Mesodermal cell (in vitro differentiated cells): Measurements from ENCODE around the gene FAH.

ENCODE experiments used
- H3K27ac ChIP-seq: 2 replicates; pipeline ENCODE4 v1.7.0; 2013; ENCODE audit warnings: mild to moderate bottlenecking, low read depth, low read length, moderate library complexity; ENCODE audit not compliant: severe bottlenecking
- H3K36me3 ChIP-seq: 2 replicates; pipeline ENCODE4 v1.7.1; 2013; ENCODE audit warnings: mild to moderate bottlenecking, low read length, moderate library complexity; ENCODE audit not compliant: control insufficient read depth, insufficient read depth
- H3K4me1 ChIP-seq: one replicate; pipeline ENCODE4 v1.7.1; 2013; ENCODE audit warnings: mild to moderate bottlenecking, low read length; ENCODE audit not compliant: insufficient read depth, control insufficient read depth, poor library complexity, severe bottlenecking
- H3K4me3 ChIP-seq: 2 replicates; pipeline ENCODE4 v1.7.0; 2013; ENCODE audit warnings: low read length, control low read depth, mild to moderate bottlenecking; ENCODE audit not compliant: insufficient read depth, poor library complexity, severe bottlenecking; ENCODE audit errors: extremely low read depth
- H3K9me3 ChIP-seq: 2 replicates; pipeline ENCODE4 v1.7.1; 2013; ENCODE audit warnings: mild to moderate bottlenecking, low read length, moderate library complexity; ENCODE audit not compliant: control insufficient read depth
- WGBS, 2 experiments: methylation state at CpG; one replicate each; pipeline ENCODE4 v1.1.5; 2013; ENCODE audit warnings: missing lambda C conversion rate in 2 of 2; ENCODE audit not compliant: insufficient coverage in 2 of 2; 5-methylcytosine and 5-hydroxymethylcytosine counted together

Gene FAH

DNA sequence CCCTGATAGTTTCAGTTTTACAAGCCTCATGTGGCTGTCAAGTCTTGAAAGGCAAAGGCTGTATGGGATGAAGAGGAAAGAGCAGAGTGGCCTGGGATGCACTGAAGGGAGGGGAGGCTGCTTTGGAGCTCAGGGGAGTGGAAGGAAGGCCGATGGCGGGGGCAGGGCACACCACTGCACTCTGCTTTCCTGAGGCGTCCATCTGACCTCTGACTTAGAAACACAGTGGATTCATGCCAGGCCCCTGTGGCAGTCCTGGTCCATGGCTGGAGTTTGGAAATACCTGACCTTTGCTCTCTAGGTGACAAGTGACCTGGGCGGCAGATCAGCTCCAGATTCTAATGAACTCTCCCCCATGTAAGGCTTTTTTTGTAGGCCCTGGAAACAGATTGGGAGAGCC, 19.0 kb downstream of the FAH start:
- WGBS, 2 experiments, result 83 to 95% methylated on average over 4 of the region's 4 CpGs
- Histone ChIP-seq H3K27ac (peak overlapping the region; percentile 29), H3K4me1 (peaks cover 5% of the 10 kb centered on the region), H3K9me3 (no peaks in the 10 kb centered on the region), H3K4me3 (no peak overlapping the region), H3K36me3 (peaks cover under 1% of the 10 kb centered on the region)

DNA sequence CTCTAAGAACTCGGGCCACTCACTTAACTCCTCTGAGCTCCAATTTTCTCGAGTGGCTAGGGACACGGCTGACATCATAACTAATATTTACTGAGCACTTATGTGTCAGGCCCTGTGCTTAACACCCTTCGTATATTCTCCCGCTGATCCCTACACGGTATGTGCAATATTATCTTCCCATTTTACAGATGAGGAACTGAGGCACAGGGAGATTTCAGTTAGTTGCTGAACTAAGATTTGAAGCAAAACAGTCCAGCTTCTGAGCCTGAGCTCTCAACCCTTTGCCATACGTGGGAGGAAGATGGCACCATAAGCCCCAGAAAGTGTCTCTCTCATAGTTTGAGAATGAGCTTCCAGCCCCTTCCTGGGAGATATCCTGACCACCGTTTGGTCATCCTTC, 19.6 kb downstream of the FAH start:
- Histone ChIP-seq H3K27ac (no peak overlapping the region), H3K4me3 (no peak overlapping the region), H3K4me1 (peaks cover 5% of the 10 kb centered on the region), H3K9me3 (no peaks in the 10 kb centered on the region), H3K36me3 (peaks cover 6% of the 10 kb centered on the region)
- 87 to 97% methylated on average over 2 to 5 of the region's 8 CpGs for WGBS, 2 experiments

DNA sequence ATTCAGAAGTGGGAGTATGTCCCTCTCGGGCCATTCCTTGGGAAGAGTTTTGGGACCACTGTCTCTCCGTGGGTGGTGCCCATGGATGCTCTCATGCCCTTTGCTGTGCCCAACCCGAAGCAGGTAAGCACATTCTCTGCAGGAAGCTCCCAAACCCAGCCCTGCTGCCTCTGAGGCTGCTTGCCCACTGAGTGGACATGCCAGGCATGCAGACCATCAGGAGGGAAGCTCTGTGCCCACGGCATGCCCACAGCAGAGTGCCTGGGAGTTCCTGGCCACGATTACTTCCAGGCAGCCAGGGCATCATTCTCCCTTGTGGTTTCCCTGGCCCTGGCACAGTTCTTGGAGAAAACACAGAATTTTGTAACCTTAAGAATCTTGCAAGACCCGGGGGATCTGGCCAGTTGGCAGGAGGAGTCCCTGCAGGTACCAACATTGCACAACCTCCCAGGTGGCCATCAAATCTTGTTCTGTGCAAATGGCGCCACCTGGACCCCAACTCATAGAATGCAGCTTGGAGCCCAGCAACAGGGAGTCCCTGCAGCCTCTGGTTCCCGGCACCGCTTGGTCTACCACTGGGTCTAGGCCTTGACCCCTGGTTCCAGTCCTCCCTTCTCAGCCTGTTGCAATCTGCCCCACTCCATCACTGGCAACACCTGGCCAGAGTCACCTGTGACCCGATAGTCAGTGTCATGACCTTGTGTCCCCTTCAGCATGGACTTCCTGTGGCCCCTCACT, 20.4 kb downstream of the FAH start:
- WGBS, 2 experiments, result 72 to 73% methylated on average over 10 of the region's 10 CpGs
- Histone ChIP-seq H3K4me3 (no peak overlapping the region), H3K9me3 (no peaks in the 10 kb centered on the region)

DNA sequence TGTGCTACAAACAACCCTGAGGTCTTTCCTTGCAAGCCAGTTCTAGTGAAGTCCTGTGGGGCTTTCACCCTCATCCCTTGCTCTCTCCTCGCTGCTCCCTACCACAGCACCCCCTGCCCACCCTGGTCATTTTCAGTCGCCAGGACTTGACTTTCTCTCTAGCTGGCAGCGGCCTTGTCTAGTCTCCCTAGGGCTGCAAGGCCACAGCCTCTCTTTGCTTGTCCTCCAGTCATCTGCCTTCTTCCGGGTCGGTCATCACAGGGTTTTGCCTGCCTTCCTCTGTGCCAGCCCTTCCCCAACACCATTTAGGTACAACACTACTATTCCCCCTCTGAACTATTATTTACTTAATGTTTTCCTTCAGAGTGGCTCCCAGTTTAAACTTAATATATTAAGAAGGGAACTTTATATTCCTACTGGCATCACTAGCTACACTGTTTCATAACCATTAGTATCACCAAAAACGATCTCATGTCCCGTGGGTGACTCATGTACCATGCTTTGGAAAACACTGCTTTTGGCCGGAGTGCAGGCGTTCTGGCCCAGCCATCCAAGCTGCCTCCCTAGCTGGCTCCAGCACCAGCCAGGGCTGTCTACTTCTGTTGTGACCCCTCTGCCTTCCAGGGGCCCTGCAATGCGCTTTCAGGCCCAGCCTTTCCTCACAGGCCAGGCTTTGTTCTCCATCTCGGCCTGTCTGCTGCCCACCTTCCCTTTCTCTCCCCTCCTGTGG, 21.4 kb downstream of the FAH start:
- Histone ChIP-seq H3K9me3 (no peaks in the 10 kb centered on the region), H3K4me3 (no peak overlapping the region), H3K4me1 (peaks cover 5% of the 10 kb centered on the region), H3K36me3 (peaks cover 9% of the 10 kb centered on the region), H3K27ac (no peak overlapping the region)
- WGBS, 2 experiments, result 93 to 94% methylated on average over 9 to 11 of the region's 11 CpGs

More for the DNA sequence above, 20.4 kb downstream of the FAH start:
- Histone ChIP-seq H3K36me3 (peaks cover 9% of the 10 kb centered on the region), H3K27ac (no peak overlapping the region), H3K4me1 (peaks cover 5% of the 10 kb centered on the region)

DNA sequence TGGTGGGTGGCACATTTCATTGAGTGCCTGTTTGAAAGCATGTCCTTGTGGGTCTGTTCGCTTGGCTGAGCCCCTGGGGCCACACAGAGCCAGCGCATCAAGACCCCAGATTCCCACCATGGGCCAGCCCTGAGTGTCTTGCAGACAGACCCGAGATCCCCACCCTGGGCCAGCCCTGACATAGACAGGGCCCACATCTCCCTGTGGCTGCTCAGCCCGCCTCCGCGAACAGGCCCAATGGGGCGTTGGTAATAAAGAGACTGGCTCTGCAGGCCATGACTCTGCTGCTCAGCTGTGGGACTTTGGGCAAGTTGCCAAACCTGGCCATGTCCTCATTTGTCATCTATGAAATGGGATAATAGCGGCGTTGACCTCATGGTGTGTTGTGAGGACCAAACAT, 22.6 kb downstream of the FAH start:
- H3K4me3 ChIP-seq, result no peak overlapping the region
- no peaks in the 10 kb centered on the region for H3K9me3 ChIP-seq
- no peak overlapping the region for H3K27ac ChIP-seq
- WGBS, 2 experiments, result 97 to 98% methylated on average over 9 of the region's 9 CpGs
- peaks cover 9% of the 10 kb centered on the region for H3K36me3 ChIP-seq
- H3K4me1 ChIP-seq, result peaks cover 5% of the 10 kb centered on the region

DNA sequence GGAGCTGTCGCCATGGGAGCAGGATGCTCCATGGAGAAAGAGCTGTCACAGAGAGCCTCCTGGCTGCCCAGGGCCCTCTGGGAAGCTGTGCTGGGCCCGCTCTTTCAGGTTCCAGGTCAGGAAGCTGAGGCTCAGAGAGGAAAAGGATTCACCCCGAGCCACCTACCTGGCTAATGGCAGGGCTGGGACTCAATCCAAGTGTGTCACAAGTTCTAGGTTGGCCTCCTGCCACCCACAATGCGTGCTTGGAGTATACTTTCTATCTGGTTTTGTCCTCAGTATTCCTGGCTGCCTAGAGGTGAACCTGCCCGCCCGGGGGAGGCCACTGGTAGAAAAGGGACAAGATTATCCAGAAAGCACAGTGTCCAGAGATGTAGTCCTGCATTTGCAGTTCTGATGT, 23.6 kb downstream of the FAH start:
- Histone ChIP-seq H3K9me3 (no peaks in the 10 kb centered on the region), H3K4me3 (no peak overlapping the region), H3K27ac (no peak overlapping the region), H3K4me1 (peaks cover 5% of the 10 kb centered on the region), H3K36me3 (peaks cover 16% of the 10 kb centered on the region)
- WGBS, 2 experiments, result 84 to 90% methylated on average over 6 of the region's 6 CpGs

DNA sequence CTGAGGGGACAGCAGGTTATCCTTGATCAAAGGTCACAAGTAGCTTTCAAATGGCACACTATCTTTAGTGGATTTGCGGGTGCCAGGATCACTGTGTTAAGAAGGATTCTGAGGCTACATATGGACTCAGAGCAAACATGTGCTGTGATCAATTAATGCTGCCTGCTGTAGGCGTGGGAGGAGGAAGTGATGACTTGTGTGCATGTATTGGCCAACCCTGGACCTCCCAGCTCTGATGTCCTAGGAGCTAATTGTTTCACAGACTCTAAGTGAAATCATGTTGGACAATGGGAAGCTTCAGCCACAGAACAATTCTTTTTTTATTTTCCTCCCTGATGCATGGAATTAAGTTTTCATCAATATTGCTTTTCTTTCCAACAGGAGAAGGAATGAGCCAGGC, 24.4 kb downstream of the FAH start:
- Histone ChIP-seq H3K4me3 (no peak overlapping the region), H3K4me1 (peaks cover 5% of the 10 kb centered on the region), H3K9me3 (no peaks in the 10 kb centered on the region), H3K36me3 (peaks cover 20% of the 10 kb centered on the region), H3K27ac (no peak overlapping the region)
- WGBS, 2 experiments, result 88 to 100% methylated on average over 2 of the region's 2 CpGs

DNA sequence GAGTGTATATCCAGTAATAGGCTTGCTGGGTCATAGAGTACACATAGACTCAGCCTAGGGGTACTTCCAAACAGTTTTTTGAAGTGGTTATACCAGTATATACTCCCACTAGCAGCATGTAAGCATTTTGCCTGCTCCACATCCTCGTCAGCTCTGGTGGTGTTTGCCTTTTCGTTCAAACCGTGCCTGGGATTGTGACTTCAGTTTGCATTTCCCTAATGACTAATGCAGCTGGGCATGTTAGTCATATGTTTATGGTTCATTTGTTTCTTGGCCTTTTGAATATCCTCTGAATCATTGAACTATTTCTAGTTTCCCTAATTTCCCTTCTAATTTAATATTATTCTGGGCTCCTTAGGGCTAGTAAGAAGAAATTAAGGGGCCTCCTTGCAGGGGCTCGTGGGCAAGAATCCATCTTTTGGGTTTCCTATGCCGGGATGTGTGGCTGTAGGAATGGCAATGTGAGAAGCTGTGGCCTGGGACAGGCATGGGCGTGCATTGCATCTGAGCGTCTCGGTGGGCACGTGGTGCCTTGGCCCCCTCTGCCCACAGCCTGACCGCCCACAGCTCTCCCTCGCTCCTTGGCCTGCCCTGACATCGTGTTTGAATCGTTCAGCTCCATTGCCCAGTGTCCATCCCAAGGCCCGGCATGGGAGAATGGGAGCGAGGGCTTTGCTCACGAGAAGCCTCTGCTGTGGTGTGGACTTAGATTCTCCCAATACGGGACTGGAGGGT, 26.4 kb downstream of the FAH start:
- H3K27ac ChIP-seq, result no peak overlapping the region
- 94 to 95% methylated on average over 14 to 17 of the region's 17 CpGs for WGBS, 2 experiments
- H3K4me1 ChIP-seq, result peaks cover 5% of the 10 kb centered on the region
- no peak overlapping the region for H3K4me3 ChIP-seq
- no peaks in the 10 kb centered on the region for H3K9me3 ChIP-seq
- H3K36me3 ChIP-seq, result peaks cover 28% of the 10 kb centered on the region

DNA sequence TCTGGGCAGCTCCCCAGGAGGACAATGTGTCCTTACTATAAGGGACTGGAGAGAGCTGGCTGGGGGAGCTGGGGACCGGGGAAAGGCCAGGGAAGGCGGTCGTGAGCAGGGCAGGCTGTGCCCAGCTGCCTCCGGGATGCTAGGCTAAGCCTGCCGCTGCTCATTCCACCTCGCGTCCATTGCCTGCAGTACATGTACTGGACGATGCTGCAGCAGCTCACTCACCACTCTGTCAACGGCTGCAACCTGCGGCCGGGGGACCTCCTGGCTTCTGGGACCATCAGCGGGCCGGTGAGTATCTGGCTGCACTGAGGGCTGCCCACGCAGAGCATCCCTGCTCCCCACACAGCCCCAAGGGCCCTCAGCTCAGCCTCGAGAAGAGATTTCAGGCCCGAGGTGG, 27.1 kb downstream of the FAH start:
- Histone ChIP-seq H3K36me3 (peaks cover 28% of the 10 kb centered on the region), H3K9me3 (no peaks in the 10 kb centered on the region), H3K4me1 (no peaks in the 10 kb centered on the region), H3K4me3 (no peak overlapping the region), H3K27ac (no peak overlapping the region)
- WGBS, 2 experiments, result 81 to 83% methylated on average over 15 to 16 of the region's 16 CpGs

DNA sequence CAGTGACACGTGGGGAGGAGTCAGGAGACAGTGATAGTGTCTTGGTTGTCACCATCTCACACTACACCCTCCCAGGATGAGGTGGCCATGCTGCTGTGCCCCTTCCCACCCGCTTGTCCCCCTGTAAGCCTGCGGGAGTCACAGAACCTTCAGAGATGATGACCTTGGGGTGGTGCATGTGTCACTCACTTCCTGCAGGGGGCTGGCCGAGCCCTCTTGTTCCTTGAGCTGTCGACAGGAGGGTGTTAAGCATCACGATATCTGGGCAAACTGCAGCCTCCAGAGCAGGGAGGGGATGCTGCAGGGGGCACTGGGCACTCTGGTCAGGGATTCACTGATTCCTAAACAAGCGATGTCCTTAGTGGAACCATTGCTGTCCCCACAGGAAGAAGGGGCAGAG, 27.7 kb downstream of the FAH start:
- H3K27ac ChIP-seq, result no peak overlapping the region
- H3K9me3 ChIP-seq, result no peaks in the 10 kb centered on the region
- 65 to 81% methylated on average over 5 to 6 of the region's 7 CpGs for WGBS, 2 experiments
- no peak overlapping the region for H3K4me3 ChIP-seq
- no peaks in the 10 kb centered on the region for H3K4me1 ChIP-seq
- H3K36me3 ChIP-seq, result peaks cover 31% of the 10 kb centered on the region
